ENCODE results near the gene HECW1.

DNA sequence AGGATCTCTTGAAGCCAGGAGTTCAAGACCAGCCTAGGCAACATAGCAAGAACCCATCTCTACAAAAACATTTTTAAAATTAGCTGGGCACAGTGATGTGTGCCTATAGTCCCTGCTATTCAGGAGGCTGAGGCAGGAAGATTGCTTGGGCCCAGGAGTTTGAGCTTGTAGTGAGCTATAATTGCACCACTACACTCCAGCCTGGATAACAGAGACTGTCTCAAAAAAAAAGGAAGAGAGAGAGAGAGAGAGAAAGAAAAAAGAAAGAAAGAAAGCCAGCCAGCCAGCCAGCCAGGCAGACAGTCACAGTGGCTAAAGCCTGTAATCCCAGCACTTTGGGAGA is 375.3 kb downstream of the HECW1 start:
- TF ChIP-seq, protein P1, sequence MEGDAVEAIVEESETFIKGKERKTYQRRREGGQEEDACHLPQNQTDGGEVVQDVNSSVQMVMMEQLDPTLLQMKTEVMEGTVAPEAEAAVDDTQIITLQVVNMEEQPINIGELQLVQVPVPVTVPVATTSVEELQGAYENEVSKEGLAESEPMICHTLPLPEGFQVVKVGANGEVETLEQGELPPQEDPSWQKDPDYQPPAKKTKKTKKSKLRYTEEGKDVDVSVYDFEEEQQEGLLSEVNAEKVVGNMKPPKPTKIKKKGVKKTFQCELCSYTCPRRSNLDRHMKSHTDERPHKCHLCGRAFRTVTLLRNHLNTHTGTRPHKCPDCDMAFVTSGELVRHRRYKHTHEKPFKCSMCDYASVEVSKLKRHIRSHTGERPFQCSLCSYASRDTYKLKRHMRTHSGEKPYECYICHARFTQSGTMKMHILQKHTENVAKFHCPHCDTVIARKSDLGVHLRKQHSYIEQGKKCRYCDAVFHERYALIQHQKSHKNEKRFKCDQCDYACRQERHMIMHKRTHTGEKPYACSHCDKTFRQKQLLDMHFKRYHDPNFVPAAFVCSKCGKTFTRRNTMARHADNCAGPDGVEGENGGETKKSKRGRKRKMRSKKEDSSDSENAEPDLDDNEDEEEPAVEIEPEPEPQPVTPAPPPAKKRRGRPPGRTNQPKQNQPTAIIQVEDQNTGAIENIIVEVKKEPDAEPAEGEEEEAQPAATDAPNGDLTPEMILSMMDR (IDR thresholded peaks at IDR 0.05) = no peak
- TF ChIP-seq POLR2A (IDR thresholded peaks at IDR 0.05) = no peak
